ENCODE data around the gene CACNB2. TPM values are rescaled to one million over a fixed set of nuclear protein-coding genes. Genes with fewer than 3 reads are reported as not detected.

CACNB2 gene
- polyA plus RNA-seq, 1 experiment, result 0.12 TPM

DNA sequence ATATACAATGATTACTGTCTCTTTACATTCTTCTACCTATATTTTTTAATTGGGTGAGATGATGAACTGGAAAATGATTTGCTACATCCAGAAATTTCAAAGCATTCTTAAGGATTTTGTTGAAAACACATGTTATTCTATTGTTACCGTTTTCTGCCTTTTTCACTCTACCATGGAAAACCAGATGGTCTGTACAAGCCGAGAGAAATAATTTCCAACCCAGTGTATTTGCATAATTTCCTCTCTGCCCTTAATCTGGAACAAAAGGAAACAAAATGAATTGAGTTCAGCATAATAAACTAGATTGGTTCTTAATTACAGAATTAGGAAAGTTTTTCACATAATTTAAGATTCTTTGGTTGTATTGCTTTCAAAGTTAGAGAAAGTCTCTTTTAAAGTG lies 211.2 kb downstream of the CACNB2 start:
- Histone ChIP-seq H3K4me3 (ENCODE audit: low read depth, low read length) (no peak overlapping the region), H3K27me3 (ENCODE audit: control insufficient read depth, insufficient read depth, low read length) (no peaks in the 10 kb centered on the region), H3K36me3 (ENCODE audit: control insufficient read depth, insufficient read depth, low read length) (no peaks in the 10 kb centered on the region)
- TF ChIP-seq, protein P1, sequence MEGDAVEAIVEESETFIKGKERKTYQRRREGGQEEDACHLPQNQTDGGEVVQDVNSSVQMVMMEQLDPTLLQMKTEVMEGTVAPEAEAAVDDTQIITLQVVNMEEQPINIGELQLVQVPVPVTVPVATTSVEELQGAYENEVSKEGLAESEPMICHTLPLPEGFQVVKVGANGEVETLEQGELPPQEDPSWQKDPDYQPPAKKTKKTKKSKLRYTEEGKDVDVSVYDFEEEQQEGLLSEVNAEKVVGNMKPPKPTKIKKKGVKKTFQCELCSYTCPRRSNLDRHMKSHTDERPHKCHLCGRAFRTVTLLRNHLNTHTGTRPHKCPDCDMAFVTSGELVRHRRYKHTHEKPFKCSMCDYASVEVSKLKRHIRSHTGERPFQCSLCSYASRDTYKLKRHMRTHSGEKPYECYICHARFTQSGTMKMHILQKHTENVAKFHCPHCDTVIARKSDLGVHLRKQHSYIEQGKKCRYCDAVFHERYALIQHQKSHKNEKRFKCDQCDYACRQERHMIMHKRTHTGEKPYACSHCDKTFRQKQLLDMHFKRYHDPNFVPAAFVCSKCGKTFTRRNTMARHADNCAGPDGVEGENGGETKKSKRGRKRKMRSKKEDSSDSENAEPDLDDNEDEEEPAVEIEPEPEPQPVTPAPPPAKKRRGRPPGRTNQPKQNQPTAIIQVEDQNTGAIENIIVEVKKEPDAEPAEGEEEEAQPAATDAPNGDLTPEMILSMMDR (IDR thresholded peaks at IDR 0.05; ENCODE audit: insufficient read depth, low read depth, low read length), result no peak
- ChIA-PET CTCF (no interaction called here), POLR2A (no interaction called here)
- no peak for DNase-seq (ENCODE audit: low read depth)

DNA sequence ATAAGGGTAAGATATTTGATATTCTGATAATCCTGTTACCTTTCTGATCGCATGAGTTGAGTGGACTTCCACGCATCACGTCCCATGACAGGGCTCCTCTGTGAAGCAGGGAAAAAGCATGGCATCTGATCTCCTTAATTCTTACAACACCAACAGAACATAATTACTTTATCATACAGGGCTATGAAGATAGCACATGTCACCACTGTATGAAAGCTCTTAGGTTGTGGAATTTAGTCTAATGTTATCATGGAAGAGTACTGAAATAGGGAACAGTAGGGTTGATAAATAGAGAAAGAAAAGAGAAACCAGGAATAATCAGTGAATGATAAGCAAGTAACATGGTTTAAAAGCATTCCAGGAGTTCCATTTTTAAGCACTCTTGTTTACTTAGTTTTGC lies 212.0 kb downstream of the CACNB2 start:
- POLR2A ChIA-PET, result no interaction called here
- H3K4me3 ChIP-seq (ENCODE audit: low read depth, low read length), result no peak overlapping the region
- TF ChIP-seq, protein P1 (IDR thresholded peaks at IDR 0.05; ENCODE audit: insufficient read depth, low read depth, low read length), result no peak
- no peaks in the 10 kb centered on the region for H3K27me3 ChIP-seq (ENCODE audit: control insufficient read depth, insufficient read depth, low read length)
- CTCF ChIA-PET, result no interaction called here
- no peaks in the 10 kb centered on the region for H3K36me3 ChIP-seq (ENCODE audit: control insufficient read depth, insufficient read depth, low read length)
- DNase-seq (ENCODE audit: low read depth), result no peak

DNA sequence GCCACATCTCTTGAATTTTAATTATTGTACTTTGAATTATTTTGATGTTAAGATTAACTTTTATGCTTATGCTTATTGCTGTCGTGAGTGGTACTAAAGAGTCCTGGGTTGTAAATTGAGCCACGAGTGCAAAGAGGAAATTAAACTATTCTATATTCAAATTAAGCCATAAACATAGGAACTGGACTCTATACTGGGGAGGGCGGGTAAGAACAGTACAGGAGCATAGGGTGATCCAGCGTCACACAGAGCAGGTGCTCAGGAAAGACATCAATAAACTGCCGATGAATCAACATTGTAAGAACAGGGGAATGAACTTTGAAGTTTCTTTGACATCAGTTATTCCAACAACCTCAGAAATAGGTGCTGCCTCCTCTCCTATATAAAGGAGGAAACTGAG lies 219.6 kb downstream of the CACNB2 start:
- DNase-seq (ENCODE audit: low read depth), result no peak
- no peaks in the 10 kb centered on the region for H3K27me3 ChIP-seq (ENCODE audit: control insufficient read depth, insufficient read depth, low read length)
- no peaks in the 10 kb centered on the region for H3K36me3 ChIP-seq (ENCODE audit: control insufficient read depth, insufficient read depth, low read length)
- ChIA-PET CTCF (no interaction called here), POLR2A (no interaction called here)
- H3K4me3 ChIP-seq (ENCODE audit: low read depth, low read length), result no peak overlapping the region
- TF ChIP-seq, protein P1 (IDR thresholded peaks at IDR 0.05; ENCODE audit: insufficient read depth, low read depth, low read length), result no peak

DNA sequence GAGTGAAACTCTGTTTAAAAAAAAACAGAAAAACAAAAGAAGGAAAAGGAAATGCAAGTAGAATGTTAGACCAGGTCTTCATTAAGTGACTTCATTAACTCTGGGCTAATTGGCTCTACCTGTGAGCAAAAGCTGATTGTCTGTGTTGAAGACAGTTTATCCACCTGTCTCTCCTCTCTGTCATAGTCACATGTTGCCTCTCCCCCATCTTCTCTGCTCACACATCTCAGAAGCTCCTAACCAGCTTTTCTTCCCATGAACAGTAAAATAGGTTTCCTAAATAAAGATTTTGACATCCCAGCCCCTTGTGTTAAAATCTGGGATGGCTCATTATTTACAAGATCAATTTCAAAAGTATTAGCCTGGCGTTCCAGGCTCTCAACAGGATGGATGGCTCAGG lies 222.7 kb downstream of the CACNB2 start:
- TF ChIP-seq, protein P1 (IDR thresholded peaks at IDR 0.05; ENCODE audit: insufficient read depth, low read depth, low read length), result no peak
- Histone ChIP-seq H3K27me3 (ENCODE audit: control insufficient read depth, insufficient read depth, low read length) (no peaks in the 10 kb centered on the region), H3K36me3 (ENCODE audit: control insufficient read depth, insufficient read depth, low read length) (no peaks in the 10 kb centered on the region), H3K4me3 (ENCODE audit: low read depth, low read length) (no peak overlapping the region)
- DNase-seq (ENCODE audit: low read depth), result no peak
- CTCF ChIA-PET, result interaction anchor here (0.8 kb wide), 1 partner anchor 50 kb away, joined by 3 read pairs; no protein-coding TSS in a partner anchor
- POLR2A ChIA-PET, result no interaction called here

DNA sequence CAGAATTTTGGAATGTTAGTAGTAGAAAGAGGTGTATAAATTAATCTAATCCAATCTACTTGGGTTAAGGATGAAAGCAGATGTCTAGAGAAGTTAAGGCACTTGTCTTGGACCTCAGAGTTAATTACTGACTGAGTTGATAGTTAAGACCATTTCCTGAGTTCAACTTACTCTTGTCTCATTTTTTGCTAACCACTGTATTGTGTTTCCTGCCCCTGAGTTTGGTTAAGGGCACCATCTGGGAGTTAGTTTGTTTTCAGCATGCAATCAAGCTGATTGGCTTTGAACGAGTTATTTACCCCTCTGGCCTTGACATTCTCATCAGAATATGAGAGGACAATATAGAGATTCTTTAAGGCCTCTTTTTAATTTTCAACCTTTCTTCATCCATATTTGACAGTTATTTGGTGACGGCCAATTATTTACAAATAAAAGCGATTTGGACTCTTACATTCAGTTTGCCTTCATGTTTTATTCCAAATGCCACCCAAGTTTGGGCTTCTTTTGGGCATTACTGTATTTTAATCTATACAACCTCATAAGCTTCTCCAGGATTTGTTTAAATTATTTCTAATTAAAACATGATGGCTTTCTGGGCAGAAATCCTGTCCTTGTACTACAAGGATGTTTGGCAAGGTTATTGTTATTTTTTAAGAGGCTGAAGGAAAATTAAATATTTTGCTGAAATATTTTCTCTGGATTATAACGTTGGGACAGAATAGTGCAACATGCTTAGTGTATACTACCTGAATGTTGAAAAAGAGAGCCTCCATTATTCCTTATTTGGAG lies 225.0 kb downstream of the CACNB2 start:
- Histone ChIP-seq H3K27me3 (ENCODE audit: control insufficient read depth, insufficient read depth, low read length) (no peaks in the 10 kb centered on the region), H3K36me3 (ENCODE audit: control insufficient read depth, insufficient read depth, low read length) (no peaks in the 10 kb centered on the region), H3K4me3 (ENCODE audit: low read depth, low read length) (no peak overlapping the region)
- TF ChIP-seq, protein P1 (IDR thresholded peaks at IDR 0.05; ENCODE audit: insufficient read depth, low read depth, low read length), result no peak
- ChIA-PET POLR2A (no interaction called here), CTCF (no interaction called here)
- no peak for DNase-seq (ENCODE audit: low read depth)

Measured in BJ (cell line).